Measurements from ENCODE around the gene LHPP.
A peak's percentile ranks its signal among the peaks of the same experiment; 100 is the strongest.

LHPP gene

GRCh38 chr10:124611738-124612137 is 150.1 kb downstream of the LHPP start:
- Histone ChIP-seq H3K9me2 (replicated peaks; ENCODE audit: control insufficient read depth, low read length) (no peaks in the 10 kb centered on the region), H3K9me3 (ENCODE audit: control insufficient read depth, insufficient read depth, low read length) (no peaks in the 10 kb centered on the region), H3K27me3 (ENCODE audit: control insufficient read depth, low read length) (no peaks in the 10 kb centered on the region), H3K36me3 (ENCODE audit: control insufficient read depth, low read length) (0 out of 2 replicates have a peak, but pooled peaks cover under 1% of the 10 kb centered on the region), H3K79me2 (ENCODE audit: control insufficient read depth, low read length) (no peaks in the 10 kb centered on the region), H3F3A (ENCODE audit: control insufficient read depth, insufficient read depth) (no peaks in the 10 kb centered on the region), H3K4me2 (ENCODE audit: low read length) (peak overlapping the region; percentile 69), H3K4me1 (ENCODE audit: control insufficient read depth, low read length) (peaks cover 50% of the 10 kb centered on the region), H3K27ac (ENCODE audit: low read depth, low read length) (peak overlapping the region; percentile 33), H3K4me3 (ENCODE audit: low read length) (peak overlapping the region; percentile 18), H4K20me1 (ENCODE audit: control insufficient read depth, insufficient read depth, low read depth, low read length) (no peaks in the 10 kb centered on the region)
- TF ChIP-seq, protein P1, sequence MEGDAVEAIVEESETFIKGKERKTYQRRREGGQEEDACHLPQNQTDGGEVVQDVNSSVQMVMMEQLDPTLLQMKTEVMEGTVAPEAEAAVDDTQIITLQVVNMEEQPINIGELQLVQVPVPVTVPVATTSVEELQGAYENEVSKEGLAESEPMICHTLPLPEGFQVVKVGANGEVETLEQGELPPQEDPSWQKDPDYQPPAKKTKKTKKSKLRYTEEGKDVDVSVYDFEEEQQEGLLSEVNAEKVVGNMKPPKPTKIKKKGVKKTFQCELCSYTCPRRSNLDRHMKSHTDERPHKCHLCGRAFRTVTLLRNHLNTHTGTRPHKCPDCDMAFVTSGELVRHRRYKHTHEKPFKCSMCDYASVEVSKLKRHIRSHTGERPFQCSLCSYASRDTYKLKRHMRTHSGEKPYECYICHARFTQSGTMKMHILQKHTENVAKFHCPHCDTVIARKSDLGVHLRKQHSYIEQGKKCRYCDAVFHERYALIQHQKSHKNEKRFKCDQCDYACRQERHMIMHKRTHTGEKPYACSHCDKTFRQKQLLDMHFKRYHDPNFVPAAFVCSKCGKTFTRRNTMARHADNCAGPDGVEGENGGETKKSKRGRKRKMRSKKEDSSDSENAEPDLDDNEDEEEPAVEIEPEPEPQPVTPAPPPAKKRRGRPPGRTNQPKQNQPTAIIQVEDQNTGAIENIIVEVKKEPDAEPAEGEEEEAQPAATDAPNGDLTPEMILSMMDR (IDR thresholded peaks at IDR 0.05; ENCODE audit: low read depth, low read length, poor library complexity, severe bottlenecking), result peak; percentile 23
- no peak for TF ChIP-seq EZH2phosphoT487 (IDR thresholded peaks at IDR 0.05; ENCODE audit: borderline replicate concordance, low read length)

- no peaks in the 10 kb centered on the region for H3K9me3 ChIP-seq (ENCODE audit: control insufficient read depth, insufficient read depth, low read length)
- H4K20me1 ChIP-seq (ENCODE audit: control insufficient read depth, insufficient read depth, low read depth, low read length), result no peaks in the 10 kb centered on the region
- no peaks in the 10 kb centered on the region for H3K27me3 ChIP-seq (ENCODE audit: control insufficient read depth, low read length)
- no peaks in the 10 kb centered on the region for H3K9me2 ChIP-seq (replicated peaks; ENCODE audit: control insufficient read depth, low read length)
- H3K4me1 ChIP-seq (ENCODE audit: control insufficient read depth, low read length), result peaks cover 61% of the 10 kb centered on the region
- H3F3A ChIP-seq (ENCODE audit: control insufficient read depth, insufficient read depth), result no peaks in the 10 kb centered on the region
- H3K4me3 ChIP-seq (ENCODE audit: low read length), result peak overlapping the region; percentile 39
- no peaks in the 10 kb centered on the region for H3K79me2 ChIP-seq (ENCODE audit: control insufficient read depth, low read length)
- peak overlapping the region; percentile 33 for H3K27ac ChIP-seq (ENCODE audit: low read depth, low read length)
- peaks cover 11% of the 10 kb centered on the region for H3K36me3 ChIP-seq (ENCODE audit: control insufficient read depth, low read length)
- TF ChIP-seq EZH2phosphoT487 (IDR thresholded peaks at IDR 0.05; ENCODE audit: borderline replicate concordance, low read length), result no peak
- TF ChIP-seq, protein P1 (IDR thresholded peaks at IDR 0.05; ENCODE audit: low read depth, low read length, poor library complexity, severe bottlenecking), result no peak
- peak overlapping the region; percentile 69 for H3K4me2 ChIP-seq (ENCODE audit: low read length)
Measured at GRCh38 chr10:124612611-124613498, 151.2 kb downstream of the LHPP start.

DNA sequence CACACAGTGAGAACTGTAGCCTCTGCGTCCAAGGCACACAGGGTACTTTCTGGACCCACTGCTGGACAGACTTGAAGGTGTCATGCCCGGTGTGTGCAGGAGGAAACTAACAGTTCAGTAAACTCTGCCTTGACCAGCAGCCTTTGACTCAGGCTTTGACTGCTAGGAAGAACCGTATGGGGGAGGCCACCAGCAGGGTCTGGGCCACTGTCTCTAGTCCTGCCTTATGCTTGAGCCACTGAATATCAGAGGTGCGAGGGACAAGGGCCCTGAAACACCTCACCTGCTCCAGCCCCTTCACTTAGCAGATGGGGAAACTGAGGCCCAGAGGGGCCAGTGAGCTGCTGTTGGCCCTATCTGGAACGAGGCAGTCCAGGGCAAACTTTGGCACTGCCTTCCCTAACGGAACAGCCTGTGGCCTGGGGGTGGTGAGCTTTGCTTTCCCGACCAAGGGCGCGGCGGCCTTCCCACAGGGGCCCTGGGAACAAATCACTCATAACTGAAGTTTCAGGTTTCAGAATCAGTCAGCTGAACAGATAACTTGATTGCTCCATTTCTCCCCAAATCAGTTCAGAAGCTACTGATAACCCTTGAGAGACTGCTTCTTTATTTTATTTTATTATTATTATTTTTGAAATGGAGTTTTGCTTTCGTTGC is 152.5 kb downstream of the LHPP start:
- no peaks in the 10 kb centered on the region for H3K9me2 ChIP-seq (replicated peaks; ENCODE audit: control insufficient read depth, low read length)
- H3K27ac ChIP-seq (ENCODE audit: low read depth, low read length), result no peak overlapping the region
- peaks cover 74% of the 10 kb centered on the region for H3K4me1 ChIP-seq (ENCODE audit: control insufficient read depth, low read length)
- peaks cover 21% of the 10 kb centered on the region for H3K36me3 ChIP-seq (ENCODE audit: control insufficient read depth, low read length)
- H4K20me1 ChIP-seq (ENCODE audit: control insufficient read depth, insufficient read depth, low read depth, low read length), result no peaks in the 10 kb centered on the region
- TF ChIP-seq, protein P1 (IDR thresholded peaks at IDR 0.05; ENCODE audit: low read depth, low read length, poor library complexity, severe bottlenecking), result no peak
- TF ChIP-seq EZH2phosphoT487 (IDR thresholded peaks at IDR 0.05; ENCODE audit: borderline replicate concordance, low read length), result no peak
- no peaks in the 10 kb centered on the region for H3K27me3 ChIP-seq (ENCODE audit: control insufficient read depth, low read length)
- H3K9me3 ChIP-seq (ENCODE audit: control insufficient read depth, insufficient read depth, low read length), result no peaks in the 10 kb centered on the region
- H3K4me2 ChIP-seq (ENCODE audit: low read length), result no peak overlapping the region
- no peaks in the 10 kb centered on the region for H3K79me2 ChIP-seq (ENCODE audit: control insufficient read depth, low read length)
- H3F3A ChIP-seq (ENCODE audit: control insufficient read depth, insufficient read depth), result no peaks in the 10 kb centered on the region; the same call in 1 of the 2 replicates
- H3K4me3 ChIP-seq (ENCODE audit: low read length), result no peak overlapping the region
